ENCODE results near the gene PKM.
A peak's percentile ranks its signal among the peaks of the same experiment; 100 is the strongest.
"Not testable (repeated sequence)": the region's sequence is repeated elsewhere in the genome, so short reads cannot be mapped to it uniquely, and the experiment has no call there.

PKM gene

DNA sequence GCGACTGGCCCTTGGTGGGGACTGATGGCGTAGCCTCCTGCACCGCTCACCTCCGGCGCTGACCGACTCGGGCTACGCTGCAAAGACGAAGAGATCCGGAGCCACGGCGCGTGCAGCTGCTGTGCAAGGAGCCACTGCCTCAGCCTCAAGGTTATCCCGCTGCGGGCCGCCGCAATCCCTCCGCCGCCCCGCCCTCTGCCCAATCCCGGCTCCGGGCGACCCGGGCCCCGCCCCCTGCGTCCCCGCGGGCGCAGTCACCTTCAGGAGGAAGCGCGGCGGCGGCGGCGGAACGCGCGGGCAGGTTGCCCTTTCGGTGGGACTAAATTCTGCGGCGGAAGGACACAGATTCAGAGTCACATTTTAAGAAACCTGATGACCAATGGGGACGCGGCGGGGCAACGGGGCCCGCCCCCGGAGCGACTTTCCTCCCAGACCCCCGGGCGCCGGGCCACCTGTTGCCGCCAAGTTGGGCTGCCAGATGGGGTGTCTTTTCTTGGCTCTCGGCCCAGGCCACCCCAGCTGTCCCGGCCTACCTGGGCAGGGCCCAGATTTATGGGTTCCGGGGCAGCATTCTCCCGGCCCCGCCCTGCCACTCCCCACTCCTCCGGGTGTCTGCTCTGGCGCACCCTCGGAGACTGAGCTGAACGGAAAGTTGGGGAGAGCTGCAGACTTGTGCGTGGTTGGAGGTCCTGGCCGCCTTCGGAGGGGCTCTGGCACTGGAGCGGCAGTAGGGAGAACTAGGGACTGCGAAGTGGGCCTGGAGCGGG lies at the start of gene PKM:
PKM (minus strand) TSS at position 125 of the 767 bp plus-strand sequence. CDS start 12,093 bp downstream, outside the sequence.
- peak; percentile 94 for DNase-seq

DNA sequence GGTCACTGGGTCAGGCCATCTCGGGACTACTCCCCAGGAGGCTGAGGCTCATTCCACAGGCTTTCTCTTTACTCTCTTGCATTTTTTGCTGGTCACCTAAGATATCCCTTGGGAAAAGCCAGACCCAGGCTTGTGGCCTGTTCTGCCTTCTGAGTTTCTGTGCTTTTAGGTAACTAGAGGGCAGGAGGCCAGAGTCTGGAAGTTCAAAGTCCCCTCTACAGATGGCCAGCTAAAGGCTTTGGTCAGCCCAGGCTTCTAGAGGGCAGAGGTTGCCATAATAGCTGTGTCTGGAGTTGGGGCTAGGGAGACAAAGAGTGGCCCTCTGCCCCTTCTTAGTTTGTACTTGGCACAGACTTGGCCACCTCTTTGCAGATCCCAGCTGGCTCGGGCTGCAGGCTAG lies 49.8 kb upstream of the PKM start:
- DNase-seq: no peak

DNA sequence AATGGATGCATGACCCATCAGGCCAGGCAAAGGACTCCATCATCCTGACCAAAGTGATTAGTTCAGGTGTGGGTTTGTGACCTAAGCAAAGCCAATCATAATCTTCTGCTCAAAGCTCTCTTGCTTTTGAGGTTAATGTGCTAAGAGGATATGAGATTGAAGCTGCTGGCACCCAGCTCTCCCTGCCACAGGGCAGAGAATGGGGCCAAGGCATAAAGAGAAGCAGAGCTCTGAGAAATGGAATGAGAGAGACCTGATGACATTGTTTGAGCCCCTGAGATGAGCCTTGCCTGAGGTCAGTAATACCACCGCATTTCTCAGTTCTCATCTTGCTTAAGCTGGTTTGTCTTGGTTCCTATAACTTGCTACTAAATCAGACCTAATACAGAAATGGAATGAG lies 47.7 kb upstream of the PKM start:
- no peak for DNase-seq

DNA sequence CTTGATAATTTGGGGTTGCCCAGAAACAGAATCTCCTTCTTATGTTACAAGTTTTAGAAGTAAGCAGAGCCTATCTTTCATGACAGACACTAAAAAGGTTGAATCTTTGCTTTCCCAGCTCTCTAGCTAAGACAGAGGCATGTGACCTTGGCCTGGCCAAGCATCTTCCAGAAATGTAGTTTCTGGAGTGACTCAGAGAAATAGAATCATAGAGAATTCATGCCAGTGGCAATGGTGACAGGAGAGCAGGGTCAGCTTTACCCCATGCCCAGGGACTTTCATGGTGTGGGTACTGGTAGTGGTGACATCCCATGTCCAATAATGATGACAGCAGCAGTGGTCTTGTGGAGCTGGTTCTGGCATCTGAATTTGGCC lies 45.3 kb upstream of the PKM start:
- no peak for DNase-seq

DNA sequence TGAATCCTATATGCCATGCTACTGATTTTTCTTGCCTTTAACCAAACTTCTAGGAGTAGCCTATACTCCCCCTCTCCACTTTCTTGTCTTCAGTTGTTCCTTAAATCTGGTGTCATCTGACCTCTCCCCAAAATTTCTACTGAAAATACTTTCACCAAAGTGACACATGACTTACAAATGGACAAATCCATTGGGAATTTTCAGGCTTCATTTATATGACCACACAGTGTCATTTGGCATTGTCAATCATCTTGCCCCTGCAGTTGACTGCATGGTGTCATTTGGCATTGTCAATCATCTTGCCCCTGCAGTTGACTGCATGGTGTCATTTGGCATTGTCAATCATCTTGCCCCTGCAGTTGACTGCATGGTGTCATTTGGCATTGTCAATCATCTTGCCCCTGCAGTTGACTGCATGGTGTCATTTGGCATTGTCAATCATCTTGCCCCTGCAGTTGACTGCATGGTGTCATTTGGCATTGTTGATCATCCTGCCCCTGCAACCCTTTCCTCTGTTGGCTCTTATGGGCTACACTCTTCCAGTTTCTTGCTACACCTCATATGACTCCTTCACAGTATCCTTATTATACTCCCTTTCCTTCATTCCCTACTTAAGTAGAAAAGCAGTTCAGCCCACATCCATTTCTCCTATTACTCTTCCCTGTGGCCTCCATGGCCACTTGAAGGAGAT lies 44.8 kb upstream of the PKM start:
- not testable (repeated sequence) for DNase-seq

DNA sequence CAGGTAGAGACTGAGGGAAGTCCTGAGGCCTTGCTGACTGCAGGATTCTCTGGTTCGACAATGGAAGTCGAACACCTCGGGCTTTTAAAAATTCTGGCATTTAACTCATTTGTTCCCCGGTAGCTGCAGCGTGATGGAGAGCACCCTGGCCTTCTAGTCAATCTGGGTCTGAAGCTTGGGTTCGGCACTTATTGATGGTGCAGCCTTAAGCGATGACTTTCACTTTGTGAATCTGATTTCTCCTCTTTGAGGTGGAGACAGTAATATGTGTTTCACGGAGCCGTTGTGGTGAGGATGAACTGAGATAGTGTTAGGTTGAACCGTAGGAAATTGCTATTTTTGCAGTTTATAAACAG lies 42.0 kb upstream of the PKM start:
- DNase-seq: no peak

DNA sequence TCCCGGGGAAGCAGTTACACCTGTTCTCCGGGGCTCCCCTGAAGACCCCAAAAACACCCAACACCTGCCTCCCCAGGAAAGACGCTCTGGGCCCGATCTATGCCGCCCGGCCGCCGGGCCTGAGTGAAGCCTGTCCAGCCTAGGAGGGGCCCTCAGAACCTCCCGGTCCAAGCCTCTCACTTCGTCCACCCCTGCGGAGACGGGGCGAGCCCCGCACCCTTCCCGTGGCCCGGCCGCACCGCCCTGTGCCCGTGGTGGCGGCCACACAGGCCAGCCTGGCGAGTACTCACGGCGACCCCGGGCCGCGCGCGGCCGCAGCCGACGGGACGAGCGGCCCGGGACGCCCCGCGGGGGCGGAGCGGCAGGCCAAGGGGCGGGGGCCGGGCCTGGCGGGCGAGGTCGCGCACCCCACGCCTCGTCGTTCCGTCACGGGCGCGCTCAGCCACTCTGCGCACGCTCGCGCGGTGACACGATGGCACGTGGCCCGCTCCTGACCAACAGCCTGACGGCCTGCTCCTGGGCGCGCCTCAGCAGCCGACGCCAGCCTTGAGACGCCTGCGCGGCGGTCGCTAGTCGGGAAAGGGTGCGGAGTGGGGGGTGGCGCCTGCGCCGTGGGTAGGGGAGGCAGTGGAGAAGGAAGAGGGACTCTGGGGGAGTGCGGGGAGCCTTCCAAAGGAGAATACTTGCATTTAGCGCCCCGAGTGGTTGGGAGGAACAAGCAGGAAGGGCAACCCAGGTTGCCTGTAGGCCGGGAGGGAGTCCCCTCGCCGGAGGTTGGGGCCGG lies 41.4 kb upstream of the PKM start, which contains the start of gene PARP6:
PARP6 (minus strand) TSS at position 342 of the 784 bp plus-strand sequence. CDS start 5,077 bp downstream, outside the sequence.
- DNase-seq: peak; percentile 90

DNA sequence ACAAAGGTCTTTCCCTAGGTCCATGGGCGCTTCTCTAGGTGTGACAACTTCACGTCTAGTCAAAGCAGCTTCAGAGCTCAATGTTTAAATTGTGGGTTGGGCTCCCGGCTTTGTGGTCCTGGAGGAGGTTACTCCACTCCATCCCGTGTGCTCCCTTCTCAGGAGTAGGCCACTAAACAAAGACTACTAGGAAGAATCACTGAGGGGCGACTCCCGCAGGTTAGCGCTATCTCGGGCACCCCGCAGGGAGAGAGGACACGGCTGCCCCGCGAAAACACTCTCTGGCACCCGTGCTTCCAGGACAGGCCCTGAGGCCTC lies 40.9 kb upstream of the PKM start:
- DNase-seq: no peak

DNA sequence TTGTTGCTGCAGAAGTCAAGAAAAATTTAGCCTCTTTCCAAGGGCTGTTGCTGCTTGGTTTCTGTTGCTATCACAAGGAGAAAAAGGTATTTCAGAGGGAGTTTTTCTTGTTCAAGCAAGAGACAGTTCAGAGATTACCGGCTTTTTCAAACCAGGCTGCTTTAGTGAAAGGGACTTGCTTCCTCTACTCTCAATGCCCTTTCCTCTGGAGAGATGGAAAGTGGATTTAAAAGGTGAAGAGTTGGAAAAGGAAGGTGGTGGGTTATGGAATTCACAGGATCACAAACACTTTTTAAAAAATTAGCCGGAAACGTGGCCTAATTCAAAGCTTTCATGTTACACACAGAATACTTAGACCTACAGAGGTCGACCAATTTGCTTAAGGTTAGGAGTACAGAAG lies 40.2 kb upstream of the PKM start:
- no peak for DNase-seq

DNA sequence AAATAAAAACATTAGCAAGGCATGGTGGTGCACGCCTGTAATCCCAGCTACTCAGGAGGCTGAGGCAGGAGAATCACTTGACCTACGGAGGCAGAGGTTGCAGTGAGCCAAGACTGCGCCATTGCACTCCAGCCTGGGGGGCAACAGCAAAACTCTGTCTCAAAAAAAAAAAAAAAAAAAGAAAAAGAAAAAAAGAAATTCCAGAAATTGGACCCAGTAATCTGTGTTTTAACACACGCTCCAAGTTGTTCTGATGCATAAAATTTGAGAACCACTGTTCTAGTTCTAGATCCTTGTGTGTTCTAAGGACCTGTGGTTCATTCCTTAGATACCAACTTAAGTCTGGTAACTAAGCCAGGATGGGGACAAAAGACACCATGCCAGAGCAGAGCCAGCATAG lies 38.7 kb upstream of the PKM start:
- no peak for DNase-seq

DNA sequence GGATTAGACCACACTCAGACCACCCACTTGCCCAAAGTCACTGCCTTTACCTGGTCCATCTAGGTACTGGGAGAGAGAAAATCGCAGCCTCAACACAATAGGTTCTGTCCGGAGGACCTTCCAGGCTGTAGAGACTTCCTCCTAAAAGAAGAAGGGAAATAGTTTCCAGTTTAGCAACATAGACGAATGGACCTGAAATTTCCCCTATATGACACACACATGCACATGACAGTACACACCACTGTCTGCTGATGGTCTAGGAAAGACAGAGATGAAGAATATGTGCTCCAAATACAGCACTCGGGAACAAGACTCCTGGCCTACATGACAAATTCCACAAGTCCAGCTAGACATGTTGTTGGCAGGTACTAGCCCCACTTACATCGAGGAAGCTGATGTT lies 34.0 kb upstream of the PKM start:
- no peak for DNase-seq

DNA sequence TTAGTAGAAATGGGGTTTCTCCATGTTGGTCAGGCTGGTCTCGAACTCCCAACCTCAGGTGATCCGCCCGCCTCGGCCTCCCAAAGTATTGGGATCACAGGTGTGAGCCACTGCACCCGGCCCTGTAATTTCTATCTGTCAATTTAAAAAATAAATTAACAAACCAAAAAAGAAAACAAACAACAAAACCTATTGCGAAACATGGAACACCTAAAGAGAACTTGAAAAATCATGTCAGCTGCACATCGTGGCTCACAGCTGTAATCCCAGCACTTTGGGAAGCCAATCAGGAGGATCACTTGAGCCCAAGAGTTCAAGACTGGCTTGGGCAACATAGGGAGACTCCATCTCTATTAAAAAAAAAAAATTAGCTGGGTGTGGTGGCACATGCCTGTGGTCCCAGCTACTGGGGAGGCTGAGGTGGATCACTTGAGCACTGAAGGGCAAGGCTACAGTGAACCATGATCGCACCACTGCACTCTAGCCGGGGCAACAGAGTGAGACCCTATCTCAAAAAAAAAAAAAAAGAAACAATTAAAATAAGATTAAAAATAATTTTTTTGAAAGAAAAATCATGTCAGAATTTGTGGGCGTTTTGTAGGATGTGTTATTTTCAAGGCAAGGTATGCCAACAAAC lies 21.8 kb upstream of the PKM start:
- DNase-seq: no peak

DNA sequence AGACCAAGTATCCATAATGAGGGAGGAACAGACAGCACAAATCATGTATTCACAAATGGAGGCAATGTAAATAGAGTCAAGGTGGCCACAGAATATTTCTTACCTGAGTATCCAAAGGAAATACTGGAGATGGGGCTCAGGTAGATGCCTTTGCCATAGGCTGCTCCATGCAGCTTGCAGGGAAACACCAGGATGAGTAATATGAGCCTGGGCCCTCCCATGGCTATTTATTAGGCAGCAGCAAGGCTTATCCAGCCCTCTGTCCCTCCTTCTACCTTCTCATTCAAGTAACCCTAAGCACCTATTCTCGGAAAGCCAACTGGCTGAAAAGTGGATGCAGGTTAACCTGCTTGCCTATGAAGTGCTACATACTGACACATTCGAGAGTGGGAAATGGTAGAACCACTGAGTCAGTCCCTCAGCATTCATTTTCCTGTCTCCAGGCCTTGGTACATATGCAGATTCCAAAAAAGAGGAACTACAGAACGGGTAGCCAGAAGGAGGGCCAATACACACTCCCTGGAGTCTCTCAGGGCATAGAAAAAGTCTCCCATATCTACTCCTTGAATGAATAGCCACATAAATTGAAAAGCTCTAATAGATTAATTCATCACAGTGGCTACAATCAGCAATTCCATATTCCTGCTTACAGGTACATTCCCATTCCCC lies 18.3 kb upstream of the PKM start:
- no peak for DNase-seq

DNA sequence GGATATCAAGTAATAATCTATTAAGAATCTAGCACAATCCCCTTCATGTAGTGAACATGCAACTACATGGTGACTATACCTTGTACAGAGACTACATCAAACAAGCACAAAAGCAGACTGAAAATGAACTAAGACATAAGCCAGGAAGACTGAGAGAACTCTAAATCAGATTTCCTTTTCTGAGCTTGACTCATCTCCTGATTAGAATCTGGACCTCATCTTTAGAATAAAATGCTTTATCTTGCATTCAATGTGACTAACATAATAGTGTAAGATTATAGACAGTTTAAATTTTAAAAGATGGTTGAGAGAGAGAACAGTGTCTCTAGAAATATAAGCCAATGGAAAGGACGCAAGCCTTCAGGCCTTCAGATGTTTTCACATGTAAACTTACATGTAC lies 17.5 kb upstream of the PKM start:
- DNase-seq: no peak

DNA sequence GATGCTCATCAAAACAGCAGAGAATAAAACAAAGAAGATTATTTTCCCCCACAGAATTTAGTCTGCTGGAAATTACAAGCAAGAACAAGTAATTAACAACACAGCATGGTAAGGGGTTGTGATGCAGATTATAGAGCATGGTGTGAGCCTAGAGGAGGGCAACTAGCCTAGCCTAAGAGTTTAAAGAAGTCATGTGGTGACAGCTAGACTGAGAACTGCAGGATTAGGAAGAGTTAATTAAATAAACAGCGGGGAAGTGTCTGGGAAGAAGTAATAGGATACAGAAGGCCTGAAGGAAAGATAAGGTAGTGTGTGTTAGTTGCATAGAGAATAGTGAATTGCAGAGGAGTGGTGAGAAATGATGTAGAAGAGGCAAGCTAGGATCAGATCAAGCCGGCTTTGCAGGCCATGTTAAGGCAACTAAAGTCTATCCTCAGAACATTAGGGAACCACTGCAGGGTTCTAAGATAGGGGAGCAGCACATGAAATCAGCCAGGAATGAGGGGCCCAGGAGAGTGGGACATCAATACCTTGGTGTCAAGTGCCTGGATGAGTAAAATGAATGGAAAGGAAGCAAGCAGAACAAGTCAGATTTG lies 11.9 kb upstream of the PKM start:
- DNase-seq: no peak

DNA sequence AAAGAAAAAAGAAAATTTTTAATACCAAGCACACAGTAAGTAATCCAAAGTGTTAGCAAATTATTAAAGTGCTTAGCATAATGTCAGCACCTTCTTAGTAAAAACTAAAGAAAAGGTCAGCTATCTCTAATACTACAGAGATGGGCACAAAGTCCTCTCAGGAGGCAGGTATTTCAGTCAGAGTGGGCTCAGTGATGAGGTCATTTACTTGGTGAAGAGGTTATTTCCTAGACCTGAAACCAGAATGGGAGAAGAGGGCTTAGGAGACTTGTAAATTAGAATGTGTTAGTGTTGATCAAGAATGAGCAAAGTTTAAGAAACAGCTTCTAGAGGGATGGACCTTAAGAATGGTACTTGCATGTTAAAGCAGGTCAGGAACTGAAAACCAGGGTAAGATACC lies 8.7 kb upstream of the PKM start:
- DNase-seq: no peak

DNA sequence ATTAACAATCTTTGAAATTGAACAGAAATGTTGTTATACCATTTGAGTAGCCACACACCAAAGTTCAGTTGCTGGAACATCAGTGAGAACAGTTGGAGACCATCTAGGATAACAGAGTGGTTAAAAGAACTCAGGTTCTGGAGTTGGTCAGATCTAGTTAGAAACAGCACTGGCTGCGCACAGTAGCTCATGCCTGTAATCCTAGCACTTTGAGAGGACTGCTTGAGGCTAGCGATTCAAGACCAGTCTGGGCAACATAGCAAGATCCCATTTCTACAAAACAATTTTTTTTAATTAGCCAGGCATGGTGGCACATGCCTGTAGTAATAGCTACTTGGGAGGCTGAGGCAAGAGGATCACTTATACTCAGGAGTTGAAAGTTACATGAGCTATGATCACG lies 7.6 kb upstream of the PKM start:
- DNase-seq: no peak

DNA sequence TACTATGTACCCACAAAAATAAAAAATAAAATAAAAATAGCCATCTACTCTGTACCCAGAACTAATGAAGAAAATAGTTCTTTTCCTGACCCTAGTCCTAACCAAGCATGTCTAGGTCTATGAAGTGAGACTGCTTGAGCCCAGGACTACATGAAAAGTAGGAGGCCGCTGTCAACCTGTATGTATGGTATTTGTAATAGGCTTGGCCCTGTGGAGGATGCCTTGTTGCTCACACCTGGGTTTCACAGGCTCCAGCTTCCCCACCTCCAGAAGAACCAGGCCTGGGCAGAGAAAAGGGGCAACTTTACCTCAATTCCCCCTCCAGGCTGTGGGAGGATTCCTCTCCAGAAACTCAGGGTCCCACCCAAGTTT lies 6.8 kb upstream of the PKM start:
- DNase-seq: no peak

DNA sequence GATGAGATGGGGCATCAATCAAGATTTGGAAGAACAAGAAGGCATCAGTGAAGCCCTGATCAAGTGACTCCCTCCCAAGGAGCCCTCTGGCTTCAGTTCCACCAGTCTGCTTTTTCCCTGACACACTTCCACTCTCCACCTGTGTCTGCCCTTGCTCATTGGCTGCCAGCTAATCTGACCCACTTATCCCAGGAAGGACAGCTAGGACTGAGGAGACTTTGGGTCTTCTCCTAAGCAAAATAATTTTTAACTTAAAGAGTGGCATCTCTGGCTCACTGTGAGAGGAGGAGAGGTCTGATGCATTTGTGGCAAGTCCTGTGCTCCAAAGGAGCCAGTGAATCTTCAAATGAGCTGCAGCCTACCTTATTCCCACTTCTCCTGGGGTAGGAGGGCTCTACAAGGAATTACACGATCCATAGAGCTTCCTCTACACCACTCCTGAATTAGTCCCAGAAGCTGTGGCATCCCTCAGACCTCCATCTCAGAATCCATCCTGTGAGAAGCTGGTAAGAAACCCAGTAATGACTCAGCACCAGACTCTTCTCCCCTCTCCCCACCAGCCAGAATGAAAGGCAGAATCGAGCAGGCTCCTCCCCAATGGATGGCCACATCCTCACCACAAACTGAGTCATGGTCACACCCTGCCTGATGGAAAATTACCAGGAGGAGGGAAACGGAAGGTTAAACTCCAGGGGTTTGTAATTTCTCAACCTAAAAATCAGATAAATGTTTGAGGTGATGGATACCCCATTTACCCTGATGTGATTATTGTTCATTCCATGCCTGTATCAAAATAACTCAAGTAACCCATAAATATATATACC lies 6.3 kb upstream of the PKM start:
- DNase-seq: no peak

DNA sequence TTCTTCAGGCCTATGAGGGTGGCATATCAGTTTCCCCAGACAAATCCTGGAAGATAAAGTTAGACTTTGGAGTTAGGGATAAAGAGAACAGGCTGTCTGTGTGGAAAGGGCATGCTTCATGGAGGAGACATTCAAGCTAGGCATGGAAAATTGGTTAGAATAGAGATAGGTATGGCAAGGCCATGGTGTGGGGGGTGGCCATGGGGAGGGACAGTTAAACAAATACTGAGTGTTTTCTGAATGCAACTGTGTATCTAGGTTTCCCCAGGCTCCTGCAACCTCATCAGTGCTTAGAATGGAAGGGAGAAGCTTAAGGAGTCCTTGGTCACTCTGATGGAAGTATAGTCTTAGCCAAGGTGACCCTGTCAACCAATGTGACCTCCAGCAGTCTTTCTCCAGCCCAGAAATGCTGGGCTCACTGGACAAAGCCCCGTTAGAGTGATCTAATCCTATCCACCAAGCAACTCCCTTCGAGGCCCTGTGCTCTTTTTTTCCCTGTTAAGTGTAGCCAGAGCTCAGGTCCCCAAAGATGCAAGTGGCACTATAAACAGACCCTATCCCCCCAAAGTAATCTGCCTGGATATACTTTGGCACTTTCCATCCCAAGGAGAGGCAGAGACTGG lies 5.5 kb upstream of the PKM start:
- DNase-seq: no peak

DNA sequence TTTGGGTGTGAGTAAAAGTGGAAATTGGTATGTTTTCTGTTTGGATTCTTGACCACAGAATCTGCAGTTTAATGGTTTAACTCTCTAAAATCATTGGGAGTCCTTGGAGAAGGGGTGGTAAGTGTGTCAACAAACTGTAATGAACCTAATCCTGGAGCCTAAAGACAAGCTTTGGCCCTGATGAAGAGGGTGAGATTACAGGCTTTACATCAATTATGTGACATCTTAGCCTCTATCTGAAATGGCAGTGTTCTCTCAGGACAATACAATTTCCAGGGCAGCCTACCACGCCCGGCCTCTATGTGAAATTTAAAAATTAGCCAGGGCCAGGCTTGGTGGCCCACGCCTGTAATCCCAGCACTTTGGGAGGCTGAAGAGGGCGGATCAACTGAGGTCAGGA lies 4.3 kb upstream of the PKM start:
- DNase-seq: no peak

Data from NCI-H446 treated with DMSO at 0.1 percent for 48 hours (cell line).